Osteocyte (in vitro differentiated cells): ENCODE measurements around the gene CD101. TPM values are rescaled to one million over a fixed set of nuclear protein-coding genes. Genes with fewer than 3 reads are reported as not detected.
"Not testable (repeated sequence)": the region's sequence is repeated elsewhere in the genome, so short reads cannot be mapped to it uniquely, and the experiment has no call there.

Source experiments
- DNase-seq: peaks from one replicate; pipeline ENCODE4 v3.0.0; 2021; ENCODE audit warnings: mixed read lengths; ENCODE audit not compliant: unreplicated experiment; ENCODE audit errors: extremely low spot score
- H3K27ac Mint-ChIP-seq: one replicate; pipeline ENCODE4 v1.8.0; 2021; ENCODE audit warnings: mild to moderate bottlenecking, mixed read lengths; ENCODE audit not compliant: unreplicated experiment
- H3K27me3 Mint-ChIP-seq: one replicate; pipeline ENCODE4 v1.8.0; 2021; ENCODE audit warnings: mixed read lengths; ENCODE audit not compliant: unreplicated experiment
- H3K36me3 Mint-ChIP-seq: one replicate; pipeline ENCODE4 v1.8.0; 2021; ENCODE audit warnings: mixed read lengths; ENCODE audit not compliant: unreplicated experiment
- H3K4me1 Mint-ChIP-seq: one replicate; pipeline ENCODE4 v1.8.0; 2021; ENCODE audit warnings: mixed read lengths; ENCODE audit not compliant: unreplicated experiment
- H3K4me3 Mint-ChIP-seq: one replicate; pipeline ENCODE4 v1.8.0; 2021; ENCODE audit warnings: mild to moderate bottlenecking, moderate library complexity, mixed read lengths; ENCODE audit not compliant: unreplicated experiment
- H3K9me3 Mint-ChIP-seq: one replicate; pipeline ENCODE4 v1.8.0; 2021; ENCODE audit warnings: mixed read lengths; ENCODE audit not compliant: unreplicated experiment
- CTCF ChIP-seq: fragments of 200-600 bp; sonication (generic); IDR thresholded peaks from 2 replicates; pipeline ENCODE4 v1.5.0; 2021; ENCODE audit warnings: antibody characterized with exemption, mild to moderate bottlenecking, moderate library complexity
- total RNA-seq: library from RNA; stranded (reverse); gene quantifications from 2 replicates; pipeline ENCODE4 v1.2.1, GENCODE V29; 2021

CD101 gene
- total RNA-seq, 1 donor from 2014 or later: 0.78 TPM

GRCh38 chr1:116966791-116967190, 34.8 kb upstream of the CD101 start:
- no peak overlapping the region for H3K4me3 Mint-ChIP-seq
- peaks cover 7% of the 10 kb centered on the region for H3K9me3 Mint-ChIP-seq
- peaks cover 13% of the 10 kb centered on the region for H3K36me3 Mint-ChIP-seq
- no peak for TF ChIP-seq CTCF
- H3K4me1 Mint-ChIP-seq: no peaks in the 10 kb centered on the region
- no peak overlapping the region for H3K27ac Mint-ChIP-seq
- no peaks in the 10 kb centered on the region for H3K27me3 Mint-ChIP-seq
- no peak for DNase-seq

GRCh38 chr1:116968724-116969123, 32.8 kb upstream of the CD101 start:
- Mint-ChIP-seq H3K4me1 (peaks cover 12% of the 10 kb centered on the region), H3K36me3 (peaks cover 13% of the 10 kb centered on the region), H3K27ac (no peak overlapping the region), H3K4me3 (no peak overlapping the region), H3K9me3 (peaks cover 7% of the 10 kb centered on the region), H3K27me3 (no peaks in the 10 kb centered on the region)
- TF ChIP-seq CTCF: no peak
- no peak for DNase-seq

- peaks cover 28% of the 10 kb centered on the region for H3K36me3 Mint-ChIP-seq
- H3K4me3 Mint-ChIP-seq: no peak overlapping the region
- no peak for TF ChIP-seq CTCF
- no peak for DNase-seq
- peaks cover 7% of the 10 kb centered on the region for H3K9me3 Mint-ChIP-seq
- no peaks in the 10 kb centered on the region for H3K27me3 Mint-ChIP-seq
- peaks cover 12% of the 10 kb centered on the region for H3K4me1 Mint-ChIP-seq
- no peak overlapping the region for H3K27ac Mint-ChIP-seq
Observed at GRCh38 chr1:116971258-116971860, 30.2 kb upstream of the CD101 start.

GRCh38 chr1:116971965-116972673, 29.4 kb upstream of the CD101 start:
- H3K9me3 Mint-ChIP-seq: peaks cover 7% of the 10 kb centered on the region
- TF ChIP-seq CTCF: no peak
- no peak overlapping the region for H3K27ac Mint-ChIP-seq
- H3K4me1 Mint-ChIP-seq: peaks cover 12% of the 10 kb centered on the region
- H3K4me3 Mint-ChIP-seq: no peak overlapping the region
- DNase-seq: no peak
- peaks cover 28% of the 10 kb centered on the region for H3K36me3 Mint-ChIP-seq
- no peaks in the 10 kb centered on the region for H3K27me3 Mint-ChIP-seq

GRCh38 chr1:116972674-116973030, 28.9 kb upstream of the CD101 start:
- no peak for TF ChIP-seq CTCF
- Mint-ChIP-seq H3K27me3 (no peaks in the 10 kb centered on the region), H3K27ac (no peak overlapping the region), H3K9me3 (peaks cover 7% of the 10 kb centered on the region), H3K4me3 (no peak overlapping the region), H3K36me3 (peaks cover 26% of the 10 kb centered on the region), H3K4me1 (peaks cover 12% of the 10 kb centered on the region)
- no peak for DNase-seq

GRCh38 chr1:116980309-116980708, 21.3 kb upstream of the CD101 start:
- H3K27me3 Mint-ChIP-seq, H3K4me1 Mint-ChIP-seq, H3K36me3 Mint-ChIP-seq, DNase-seq, H3K27ac Mint-ChIP-seq, H3K4me3 Mint-ChIP-seq, H3K9me3 Mint-ChIP-seq: not testable (repeated sequence)
